Left renal pelvis (tissue), 4 donors: Measurements from ENCODE around the gene SSR4. TPM values are rescaled to one million over a fixed set of nuclear protein-coding genes. Genes with fewer than 3 reads are reported as not detected.

ENCODE experiments used
- DNase-seq, 4 donors: peaks; one replicate each; pipeline ENCODE4 v3.0.0-alpha.2; 2013; ENCODE audit warnings: low read depth in 4 of 4, low spot score in 3 of 4
- polyA plus RNA-seq, 4 donors: library from polyadenylated mRNA; unstranded; fragments of 120-200 nt; gene quantifications; one replicate each; pipeline ENCODE4 v1.2.1, GENCODE V29; 2013; ENCODE audit not compliant: insufficient read length in 4 of 4

SSR4 gene
- polyA plus RNA-seq, 4 donors: 133 to 167 (median 150) TPM

DNA sequence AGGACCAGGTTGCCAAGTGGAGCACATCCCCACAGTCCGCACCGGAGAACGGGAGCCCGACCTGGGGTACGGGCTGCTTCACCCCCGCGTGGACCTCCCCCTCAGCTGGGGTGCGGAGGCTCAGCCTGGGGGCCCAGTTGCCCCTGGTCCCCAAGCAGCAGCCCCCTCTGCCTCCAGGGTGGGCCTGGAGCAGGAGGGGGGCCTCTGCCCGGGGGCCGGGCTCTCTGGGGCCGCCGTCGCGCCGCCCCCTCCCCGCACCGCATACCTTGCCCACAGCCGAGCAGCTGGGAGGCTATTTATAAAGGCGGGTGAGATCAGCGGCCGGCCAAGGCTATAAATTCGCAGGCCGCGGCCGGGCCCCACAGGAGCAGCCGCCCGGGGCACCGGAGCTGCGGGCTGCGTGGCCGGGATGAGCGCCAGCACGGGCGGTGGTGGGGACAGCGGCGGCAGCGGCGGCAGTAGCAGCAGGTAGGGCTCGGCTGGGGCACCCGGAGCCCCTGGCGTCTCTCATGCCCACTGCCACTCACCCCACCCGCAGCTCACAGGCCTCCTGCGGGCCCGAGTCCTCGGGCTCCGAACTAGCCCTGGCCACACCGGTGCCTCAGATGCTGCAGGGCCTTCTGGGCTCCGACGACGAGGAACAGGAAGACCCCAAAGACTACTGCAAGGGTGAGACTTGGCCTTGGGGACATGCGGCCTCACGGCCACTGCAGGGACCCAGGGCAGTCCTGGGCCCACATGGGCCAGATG is 13.6 kb upstream of the SSR4 start, which contains the start of gene SRPK3:
Gene SRPK3, plus strand, starts transcription at position 364 of the 750 bp plus-strand sequence. Its CDS starts 46 bp downstream, at position 410.
- no peak for DNase-seq

DNA sequence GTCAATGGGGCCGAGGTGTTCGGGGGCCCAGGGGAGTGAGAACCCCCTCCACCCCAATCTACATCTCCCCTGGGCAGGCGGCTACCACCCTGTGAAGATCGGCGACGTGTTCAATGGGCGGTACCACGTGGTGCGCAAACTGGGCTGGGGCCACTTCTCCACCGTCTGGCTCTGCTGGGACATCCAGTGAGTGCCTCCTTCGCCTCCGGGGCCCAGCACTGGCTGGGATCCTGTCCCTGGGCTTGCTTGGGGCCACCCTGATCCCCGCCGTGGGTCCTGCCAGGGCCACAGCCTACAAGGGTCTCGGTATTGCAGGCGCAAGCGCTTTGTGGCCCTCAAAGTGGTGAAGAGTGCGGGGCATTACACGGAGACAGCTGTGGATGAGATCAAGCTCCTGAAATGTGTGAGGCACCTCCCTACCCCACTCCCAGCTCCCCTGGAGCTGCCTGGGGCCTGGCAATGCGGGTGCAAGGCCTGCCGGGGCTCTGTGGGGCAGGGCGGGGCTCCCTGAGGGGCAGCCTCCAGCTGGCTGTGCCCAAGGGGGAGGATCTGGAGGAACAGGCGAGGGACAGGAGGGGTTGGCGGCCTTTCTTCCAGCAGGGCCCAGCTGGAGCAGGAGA is 12.9 kb upstream of the SSR4 start:
- DNase-seq: no peak

DNA sequence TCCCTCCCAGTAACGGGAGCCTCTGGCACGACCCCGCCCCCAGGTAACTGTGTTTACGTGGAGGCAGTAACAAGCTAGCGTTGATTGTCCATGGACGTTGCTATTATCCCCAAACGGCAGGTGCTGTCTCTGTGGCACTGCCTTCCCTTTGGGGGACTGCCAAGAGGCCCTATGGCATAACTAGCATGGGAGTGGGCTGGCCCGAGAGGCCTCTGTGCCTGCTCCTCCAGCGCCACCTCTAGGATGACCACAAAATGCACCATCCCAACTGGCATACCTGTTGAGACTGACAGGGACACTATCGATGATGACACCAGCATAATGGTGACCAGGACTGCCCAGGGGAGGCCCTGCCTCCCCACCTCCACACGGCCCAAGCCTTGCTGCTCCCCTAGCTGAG is 12.2 kb upstream of the SSR4 start:
- no peak for DNase-seq

DNA sequence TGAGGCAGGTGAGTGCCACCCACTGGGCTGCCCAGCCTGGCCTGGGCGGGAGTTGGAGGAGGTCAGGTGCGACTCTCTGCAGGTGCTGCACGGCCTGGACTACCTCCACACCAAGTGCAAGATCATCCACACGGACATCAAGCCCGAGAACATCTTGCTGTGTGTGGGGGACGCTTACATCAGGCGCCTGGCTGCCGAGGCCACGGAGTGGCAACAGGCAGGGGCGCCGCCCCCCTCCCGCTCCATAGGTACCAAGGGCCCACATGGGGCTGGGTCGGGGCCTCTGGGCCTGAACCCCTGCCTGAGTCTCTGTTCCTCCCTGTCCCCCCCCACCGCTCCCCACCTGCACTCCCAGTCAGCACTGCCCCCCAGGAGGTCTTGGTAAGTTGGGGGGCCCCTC is 11.6 kb upstream of the SSR4 start:
- no peak for DNase-seq

DNA sequence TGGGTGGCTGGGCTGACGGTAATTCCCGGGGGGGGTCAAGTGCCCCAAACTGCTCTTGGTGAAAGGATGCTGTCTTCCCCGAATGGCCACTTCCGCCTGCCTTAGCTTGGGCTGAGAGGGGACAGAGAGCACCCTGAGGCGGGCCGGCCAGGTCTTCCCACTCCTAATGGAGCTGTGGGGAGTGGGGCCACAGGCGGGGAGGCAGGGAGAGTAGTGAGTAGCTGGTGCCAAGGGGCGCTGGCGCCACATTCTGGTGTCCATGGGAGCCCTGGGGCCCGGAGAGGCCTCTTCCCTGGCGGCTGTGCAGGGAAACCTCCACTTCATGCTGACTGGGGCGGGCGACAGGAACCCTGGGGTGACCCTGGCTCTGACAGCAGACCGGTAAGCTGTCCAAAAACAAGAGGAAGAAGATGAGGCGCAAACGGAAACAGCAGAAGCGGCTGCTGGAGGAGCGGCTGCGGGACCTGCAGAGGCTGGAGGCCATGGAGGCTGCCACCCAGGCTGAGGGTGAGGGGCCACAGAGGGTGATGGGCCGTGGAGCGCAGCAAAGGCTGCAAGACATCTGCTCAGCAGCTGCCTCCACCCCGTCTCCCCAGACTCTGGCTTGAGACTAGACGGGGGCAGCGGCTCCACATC is 11.0 kb upstream of the SSR4 start:
- DNase-seq: no peak

DNA sequence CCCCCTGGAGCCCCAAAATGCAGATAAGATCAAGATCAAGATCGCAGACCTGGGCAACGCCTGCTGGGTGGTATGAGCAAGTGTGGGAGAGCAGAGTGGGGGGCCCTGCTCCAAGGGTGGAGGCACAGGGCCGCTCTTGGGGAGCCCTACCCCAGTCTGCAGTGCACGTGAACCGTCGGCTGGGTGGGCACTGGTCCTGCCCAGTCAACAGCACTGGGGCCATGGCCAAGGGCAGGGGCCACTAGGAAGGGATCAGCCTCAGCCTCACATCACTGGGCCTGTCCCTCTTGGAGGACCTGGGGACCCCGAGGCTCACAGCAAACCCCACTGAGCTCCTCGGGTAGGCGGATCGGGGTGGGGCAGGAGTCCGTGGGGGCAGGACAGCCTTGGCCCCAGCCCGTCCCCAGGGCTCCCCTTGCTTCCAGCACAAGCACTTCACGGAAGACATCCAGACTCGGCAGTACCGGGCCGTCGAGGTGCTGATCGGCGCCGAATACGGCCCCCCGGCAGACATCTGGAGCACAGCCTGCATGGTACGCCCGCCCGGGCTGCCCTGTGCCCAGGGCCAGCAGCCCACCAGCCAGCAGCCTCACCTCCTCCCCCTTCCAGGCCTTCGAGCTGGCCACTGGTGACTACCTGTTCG is 10.0 kb upstream of the SSR4 start:
- DNase-seq: no peak

DNA sequence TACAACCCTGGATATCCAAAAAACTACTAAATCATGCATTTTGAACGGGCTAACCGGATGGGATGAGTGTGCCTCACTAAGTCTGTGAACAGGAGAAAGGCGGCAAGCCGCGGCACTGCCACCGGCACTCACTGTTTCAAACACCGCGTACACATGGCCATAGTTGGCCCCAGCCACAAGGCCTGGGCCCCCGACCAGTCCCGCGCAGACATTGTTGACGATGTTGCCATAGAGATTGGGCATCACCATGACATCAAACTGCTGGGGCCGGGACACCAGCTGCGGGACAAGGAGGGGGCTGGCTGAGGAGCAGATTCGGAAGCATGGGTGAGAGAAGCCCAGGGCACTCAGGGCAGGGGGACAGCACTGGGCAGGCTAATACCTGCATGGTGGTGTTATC is 7.8 kb upstream of the SSR4 start:
- DNase-seq: no peak

DNA sequence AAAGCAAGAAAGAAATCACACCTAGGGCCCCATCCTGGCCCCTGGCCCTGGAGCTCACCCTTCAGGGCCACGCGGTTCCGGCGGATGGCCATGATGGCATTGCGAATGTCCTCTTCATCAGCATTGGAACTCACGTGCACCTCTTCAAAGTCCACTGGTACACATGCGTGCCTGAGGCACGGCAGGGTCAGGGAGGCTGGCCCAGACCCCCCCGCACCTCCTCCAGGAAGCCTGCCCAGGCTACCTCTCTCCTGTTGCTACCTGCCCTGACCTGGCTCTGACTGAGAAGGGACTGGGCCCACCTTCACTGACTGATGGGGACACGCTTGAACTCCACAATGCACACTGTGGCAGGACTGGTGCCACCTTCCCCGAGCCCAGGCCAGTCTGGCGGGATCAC is 4.8 kb upstream of the SSR4 start:
- DNase-seq: no peak

DNA sequence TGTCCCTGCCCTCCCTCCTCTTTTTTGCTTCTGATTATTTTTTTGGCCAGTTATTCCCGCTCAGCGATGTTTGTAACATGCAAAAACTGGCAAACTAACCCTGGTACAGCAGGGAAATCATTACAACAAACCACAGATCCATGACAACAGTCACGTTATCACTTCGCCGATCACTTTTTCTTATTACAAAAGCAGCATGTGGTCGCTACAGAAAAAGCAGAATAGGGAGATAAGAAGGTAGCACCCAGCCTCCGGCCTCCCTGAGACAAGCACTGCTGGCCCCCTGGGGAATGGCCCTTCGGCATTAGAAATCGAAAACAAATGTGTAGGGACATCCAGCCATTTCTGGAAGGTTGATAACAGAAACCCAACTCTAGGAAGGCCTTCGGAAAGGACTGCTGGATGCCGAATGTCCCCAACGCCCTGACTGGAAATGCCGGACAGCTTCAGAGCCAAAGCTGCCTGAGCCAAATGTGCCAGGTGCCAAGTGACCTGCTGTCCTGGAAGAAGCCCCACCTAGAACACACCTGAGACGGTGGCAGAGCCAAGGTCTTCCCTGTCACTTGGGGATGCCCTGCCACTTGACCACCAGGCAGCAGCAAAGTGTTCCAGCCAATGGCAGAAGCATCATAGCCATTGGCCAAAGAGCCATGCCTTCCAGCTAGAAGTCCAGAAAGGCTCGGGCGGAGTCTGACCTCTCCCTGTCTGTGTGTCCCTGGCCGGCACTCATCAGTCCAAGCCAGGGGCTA is 3.2 kb upstream of the SSR4 start:
- no peak for DNase-seq

DNA sequence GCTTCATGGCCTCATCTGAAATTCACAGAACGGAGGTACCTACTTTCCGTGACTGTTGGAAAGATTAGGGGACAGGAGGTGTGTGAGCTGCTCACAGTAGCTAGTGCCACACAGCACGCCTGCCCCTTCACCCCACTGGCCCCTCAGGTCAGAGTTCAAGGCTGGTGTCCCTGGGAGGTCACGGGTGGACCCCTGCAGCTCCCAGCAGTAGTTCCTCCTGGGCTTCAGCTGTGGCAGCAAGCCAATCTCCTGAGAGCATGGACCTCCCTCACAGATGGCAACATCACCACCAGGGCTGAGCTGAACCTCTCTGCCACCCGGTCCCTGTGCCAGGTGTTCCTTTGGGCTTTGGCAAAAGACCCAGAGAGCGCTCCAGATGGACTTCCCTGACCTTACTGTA is 2.1 kb upstream of the SSR4 start:
- no peak for DNase-seq

DNA sequence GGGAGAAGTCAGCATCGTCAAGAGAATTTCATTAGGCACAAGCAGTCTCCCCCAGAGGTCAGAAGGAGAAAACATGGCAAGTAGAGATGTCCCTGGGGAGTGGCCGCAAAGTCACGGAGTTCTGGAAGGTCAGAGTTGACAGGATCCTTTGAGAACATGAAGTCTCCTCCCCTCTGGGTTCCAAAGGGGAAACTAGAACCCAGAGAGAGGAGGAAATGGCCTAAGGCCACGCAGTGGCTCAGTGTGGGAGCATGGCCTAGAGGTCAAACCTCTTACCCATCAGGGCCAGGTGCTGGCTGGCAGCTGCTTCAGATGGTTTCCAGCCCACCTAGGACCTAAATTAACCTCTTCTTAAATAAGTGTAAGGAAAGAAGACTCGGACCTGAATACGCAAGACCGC is 1.2 kb upstream of the SSR4 start:
- no peak for DNase-seq

DNA sequence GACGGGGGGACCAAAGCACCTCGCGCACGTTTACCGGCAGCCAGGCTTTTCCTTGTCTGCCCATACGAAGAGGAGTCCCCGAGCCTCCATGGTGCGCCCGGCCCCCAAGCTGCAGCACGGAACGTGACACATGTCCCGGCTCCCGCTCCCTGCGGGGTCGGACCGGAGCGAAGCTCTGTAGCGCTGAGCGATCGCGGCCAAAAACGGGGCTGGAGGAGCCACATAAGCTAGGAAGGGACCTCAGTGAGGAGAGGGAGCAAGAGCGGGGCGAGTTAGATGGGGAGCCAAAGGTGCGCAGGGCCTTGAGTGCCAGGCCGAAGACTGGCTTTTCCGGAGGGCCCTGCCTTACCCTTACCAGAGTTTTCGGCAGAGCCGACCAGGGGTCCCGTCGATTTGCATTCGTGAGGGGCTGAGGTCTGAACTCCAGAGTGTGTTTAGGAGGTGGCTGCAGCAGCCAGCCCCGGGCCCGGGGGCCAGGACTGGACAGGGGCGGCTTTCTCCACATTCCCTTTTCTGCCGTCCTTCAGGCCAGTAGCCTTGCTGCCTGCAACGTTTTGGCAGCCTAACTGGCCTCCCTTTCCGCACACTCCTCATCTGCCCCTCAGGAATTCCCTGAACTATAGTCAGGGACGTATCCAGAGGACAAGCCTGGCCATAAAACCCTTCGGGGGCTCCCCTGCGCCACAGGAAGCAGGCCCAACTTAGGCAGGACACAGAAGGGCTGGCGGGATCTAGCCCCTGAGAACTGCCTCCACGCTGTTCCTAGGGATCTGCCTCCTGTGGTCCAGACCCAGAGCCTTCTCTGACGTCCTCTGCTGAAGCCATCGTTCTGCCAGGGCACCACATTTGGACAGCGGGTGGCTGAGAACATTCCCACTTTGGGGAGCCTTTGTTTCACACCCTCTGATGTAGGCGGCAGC is 689 bp downstream of the SSR4 start:
- no peak for DNase-seq

DNA sequence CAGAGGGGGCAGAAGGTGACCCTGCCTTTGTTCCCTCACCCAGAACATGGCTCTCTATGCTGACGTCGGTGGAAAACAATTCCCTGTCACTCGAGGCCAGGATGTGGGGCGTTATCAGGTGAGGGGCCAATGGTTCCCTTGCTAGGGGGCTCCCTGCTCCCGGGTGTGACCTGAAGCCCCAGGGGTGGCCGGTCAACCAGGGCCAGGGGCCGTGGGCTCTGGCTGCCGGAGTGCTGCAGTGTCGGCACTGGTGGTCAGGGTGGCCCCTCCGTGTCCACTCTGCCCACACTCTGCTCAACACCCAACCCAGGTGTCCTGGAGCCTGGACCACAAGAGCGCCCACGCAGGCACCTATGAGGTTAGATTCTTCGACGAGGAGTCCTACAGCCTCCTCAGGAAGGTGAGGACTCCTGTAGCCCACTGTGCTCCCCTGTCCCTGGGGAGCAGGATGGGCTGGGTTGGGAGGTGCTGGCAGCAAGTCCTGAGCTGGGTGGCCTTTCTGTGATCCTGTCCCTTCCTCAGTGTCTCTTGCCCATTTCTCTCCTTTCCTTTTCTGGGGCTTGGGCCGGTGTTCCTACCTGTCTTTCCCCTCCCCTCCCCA is 3.0 kb downstream of the SSR4 start:
- DNase-seq: no peak

DNA sequence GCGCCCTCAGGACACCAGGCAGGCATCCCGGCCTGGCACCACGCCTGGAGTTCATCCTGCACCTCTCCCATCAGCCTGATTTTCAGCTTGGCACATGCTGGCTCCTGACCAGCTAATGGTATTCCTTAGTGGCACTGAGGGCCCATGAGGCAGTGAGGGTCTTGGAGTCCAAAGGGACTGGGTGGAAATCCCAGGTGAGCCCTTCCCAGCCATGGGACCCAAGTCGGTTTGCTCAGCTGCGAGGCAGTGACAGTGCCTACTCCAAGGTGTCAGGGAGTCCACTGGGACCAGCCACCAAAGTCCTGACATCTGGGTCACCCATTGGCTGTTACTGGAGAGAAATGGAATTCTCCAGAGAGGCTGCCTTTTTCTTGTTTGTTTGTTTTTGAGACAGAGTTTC is 4.9 kb downstream of the SSR4 start:
- DNase-seq: no peak

DNA sequence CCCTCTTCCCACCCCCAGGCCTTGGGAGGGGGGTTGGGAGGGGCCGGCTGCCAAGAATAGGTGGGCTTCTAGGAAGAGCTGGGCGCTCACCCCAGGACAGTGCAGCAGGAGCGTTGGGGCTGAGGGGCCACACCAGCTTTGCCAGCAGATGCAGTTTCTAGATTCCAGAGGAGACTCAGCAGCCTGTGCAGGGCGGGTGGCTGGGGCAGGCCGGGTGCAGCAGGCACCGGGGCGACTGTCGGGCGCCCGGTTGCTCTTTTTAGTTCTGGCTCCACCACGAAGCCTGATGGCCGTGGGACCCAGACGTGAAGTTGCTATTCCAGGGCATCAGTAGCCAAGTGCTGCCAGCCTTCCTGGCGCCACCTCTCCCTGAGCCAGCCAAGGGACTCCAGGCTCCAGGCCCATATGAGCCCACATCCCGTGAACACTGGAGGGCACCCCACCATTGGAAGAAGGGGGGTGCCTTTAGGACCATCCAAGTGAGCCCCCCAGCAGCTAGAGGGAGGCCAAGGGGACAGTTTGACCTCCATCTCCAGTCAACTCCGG is 5.8 kb downstream of the SSR4 start:
- no peak for DNase-seq

DNA sequence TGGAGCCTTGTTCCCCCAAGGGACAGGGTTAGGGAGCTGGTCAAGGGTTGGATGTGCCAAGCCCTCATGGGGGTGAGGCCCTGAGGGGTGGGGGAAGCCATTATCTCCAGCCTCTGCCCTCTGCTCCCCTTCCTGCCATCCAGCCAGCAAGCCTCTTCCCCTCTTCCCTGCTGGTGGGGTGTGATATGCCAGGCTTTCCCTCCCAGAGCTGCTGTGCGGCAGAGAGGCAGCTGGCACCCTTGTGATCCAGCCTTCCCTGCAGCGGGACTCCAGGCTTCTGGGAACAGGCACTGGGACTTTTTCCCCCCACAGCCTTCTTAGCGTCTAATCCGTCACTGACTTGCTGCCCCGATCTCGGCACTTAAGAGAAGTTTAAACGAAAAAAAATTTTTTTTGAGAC is 6.3 kb downstream of the SSR4 start:
- no peak for DNase-seq

DNA sequence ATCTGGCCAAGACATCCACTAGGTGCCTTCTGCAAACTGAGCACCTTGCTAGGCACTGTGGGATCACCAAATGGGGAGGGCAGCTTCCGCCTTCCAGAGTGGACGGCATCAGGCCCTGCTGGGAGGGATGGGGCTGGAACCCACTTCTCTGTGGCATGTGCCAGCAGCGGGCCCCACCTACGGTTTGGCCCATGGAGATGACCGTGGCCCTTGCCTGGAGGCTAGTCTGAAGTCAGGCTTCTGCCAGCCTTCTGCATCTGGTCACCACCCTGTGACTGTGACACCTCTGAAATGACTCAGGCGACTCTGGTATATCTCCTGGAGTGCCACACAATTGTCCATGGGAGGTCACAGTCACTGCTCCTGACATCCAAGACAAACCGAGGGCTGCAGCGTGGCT is 7.2 kb downstream of the SSR4 start:
- DNase-seq: no peak

DNA sequence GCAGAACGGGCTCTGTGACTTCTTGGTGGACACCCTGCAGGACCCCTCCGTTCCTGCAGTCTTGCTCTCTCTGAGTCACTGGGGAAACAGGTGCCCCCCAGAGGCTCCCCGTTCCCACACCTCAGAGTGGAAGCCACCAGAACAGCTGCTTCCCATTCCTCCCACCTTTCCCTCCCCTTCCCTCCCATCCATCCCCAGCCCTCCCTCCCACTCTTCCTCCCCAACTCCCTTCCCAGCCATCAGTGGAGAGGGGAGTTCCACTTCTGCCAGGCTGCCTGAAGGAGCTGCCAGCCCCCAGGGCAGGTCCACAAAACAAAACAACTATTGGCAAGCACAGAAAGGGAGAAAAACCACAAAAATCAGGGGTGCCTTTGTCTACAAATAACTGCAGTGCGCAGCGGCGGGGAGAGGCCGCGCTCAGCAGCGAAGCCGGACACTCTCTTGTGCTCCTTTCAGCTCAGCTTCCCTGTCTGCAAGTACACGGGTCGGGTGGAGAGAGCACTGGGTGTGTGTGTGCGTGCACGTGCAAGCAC is 8.1 kb downstream of the SSR4 start:
- no peak for DNase-seq
